WTC11 (cell line): ENCODE results near the gene SAMMSON. TPM values are rescaled to one million over a fixed set of nuclear protein-coding genes. Genes with fewer than 3 reads are reported as not detected.

ENCODE experiments used
- ATAC-seq: fragments of 200-7000 bp; cut with Tn5 transposase; 2 replicates; pipeline ENCODE4 v1.10.0; 2021; ENCODE audit warnings: mild to moderate bottlenecking, moderate library complexity
- CTCF ChIA-PET: fragments of 300-600 bp; sonication (Branson Sonifier 250); formaldehyde crosslinking; loops from one replicate; lab custom pipeline; 2021; ENCODE audit warnings: antibody characterized with exemption; lab: Charles Lee
- POLR2A ChIA-PET: fragments of 350-600 bp; sonication (Branson Sonifier 250); formaldehyde crosslinking; loops from one replicate; lab custom pipeline; 2021; ENCODE audit warnings: antibody characterized with exemption; lab: Charles Lee
- DNase-seq: peaks from one replicate; pipeline ENCODE4 v3.0.0; 2021; ENCODE audit warnings: low spot score
- H3K27ac Mint-ChIP-seq: 2 replicates; pipeline ENCODE4 v1.8.0; 2021; ENCODE audit warnings: mixed read lengths
- H3K27me3 Mint-ChIP-seq: 2 replicates; pipeline ENCODE4 v1.8.0; 2021; ENCODE audit warnings: low read depth, mild to moderate bottlenecking, moderate library complexity, mixed read lengths
- H3K36me3 Mint-ChIP-seq: 2 replicates; pipeline ENCODE4 v1.8.0; 2021; ENCODE audit warnings: mixed read lengths
- H3K4me1 Mint-ChIP-seq: 2 replicates; pipeline ENCODE4 v1.8.0; 2022; ENCODE audit warnings: mixed read lengths
- H3K4me3 Mint-ChIP-seq: 2 replicates; pipeline ENCODE4 v1.8.0; 2021; ENCODE audit warnings: mild to moderate bottlenecking, moderate library complexity, mixed read lengths
- H3K9me3 Mint-ChIP-seq: 2 replicates; pipeline ENCODE4 v1.8.0; 2021; ENCODE audit warnings: mixed read lengths
- AR ChIP-seq: fragments of 250-450 bp; sonication (Bioruptor Pico); IDR thresholded peaks from 2 replicates; pipeline ENCODE4 v1.9.0; 2021; ENCODE audit warnings: mild to moderate bottlenecking
- ATF1 ChIP-seq: sonication (generic); formaldehyde crosslinking; IDR thresholded peaks from 2 replicates; pipeline ENCODE4 v1.8.1; 2023; ENCODE audit warnings: mild to moderate bottlenecking, moderate library complexity, missing genetic modification reagents
- CBFB ChIP-seq: sonication (generic); formaldehyde crosslinking; IDR thresholded peaks from 2 replicates; pipeline ENCODE4 v1.8.1; 2022; ENCODE audit warnings: mild to moderate bottlenecking, low read depth, missing genetic modification reagents
- ESRRA ChIP-seq: sonication (generic); formaldehyde crosslinking; IDR thresholded peaks from 2 replicates; pipeline ENCODE4 v1.8.1; 2022; ENCODE audit warnings: mild to moderate bottlenecking, missing genetic modification reagents, borderline replicate concordance
- FOXJ3 ChIP-seq: sonication (generic); formaldehyde crosslinking; IDR thresholded peaks from 2 replicates; pipeline ENCODE4 v1.9.0; 2021; ENCODE audit warnings: missing genetic modification reagents, mild to moderate bottlenecking, borderline replicate concordance
- FOXK1 ChIP-seq: sonication (generic); formaldehyde crosslinking; IDR thresholded peaks from 2 replicates; pipeline ENCODE4 v1.8.0; 2022; ENCODE audit warnings: mild to moderate bottlenecking, moderate library complexity, missing genetic modification reagents
- FOXP1 ChIP-seq: sonication (generic); formaldehyde crosslinking; IDR thresholded peaks from 2 replicates; pipeline ENCODE4 v1.8.0; 2022; ENCODE audit warnings: missing genetic modification reagents, mild to moderate bottlenecking, moderate library complexity, borderline replicate concordance
- MYBL2 ChIP-seq: sonication (generic); formaldehyde crosslinking; IDR thresholded peaks from 2 replicates; pipeline ENCODE4 v1.8.1; 2023; ENCODE audit warnings: mild to moderate bottlenecking, moderate library complexity, missing genetic modification reagents
- NR1H2 ChIP-seq: sonication (generic); formaldehyde crosslinking; IDR thresholded peaks from 2 replicates; pipeline ENCODE4 v1.9.0; 2021; ENCODE audit warnings: mild to moderate bottlenecking, moderate library complexity, missing genetic modification reagents
- NR3C1 ChIP-seq: sonication (generic); formaldehyde crosslinking; conservative IDR thresholded peaks from 2 replicates; pipeline ENCODE4 v1.8.1; 2023; ENCODE audit warnings: low read depth, mild to moderate bottlenecking, missing genetic modification reagents
- PRRX2 ChIP-seq: fragments of 250-450 bp; sonication (Bioruptor Pico); IDR thresholded peaks from 2 replicates; pipeline ENCODE4 v1.8.0; 2021; ENCODE audit warnings: mild to moderate bottlenecking
- SMAD3 ChIP-seq: sonication (generic); formaldehyde crosslinking; IDR thresholded peaks from 2 replicates; pipeline ENCODE4 v1.8.0; 2022; ENCODE audit warnings: missing genetic modification reagents, mild to moderate bottlenecking, borderline replicate concordance
- SMAD4 ChIP-seq: sonication (generic); formaldehyde crosslinking; IDR thresholded peaks from 2 replicates; pipeline ENCODE4 v1.8.0; 2022; ENCODE audit warnings: mild to moderate bottlenecking, missing genetic modification reagents
- TP53 ChIP-seq: sonication (generic); formaldehyde crosslinking; IDR thresholded peaks from 2 replicates; pipeline ENCODE4 v1.8.1; 2023; ENCODE audit warnings: mild to moderate bottlenecking, missing genetic modification reagents
- ZBTB21 ChIP-seq: sonication (generic); formaldehyde crosslinking; IDR thresholded peaks from 2 replicates; pipeline ENCODE4 v1.8.1; 2023; ENCODE audit warnings: mild to moderate bottlenecking, missing genetic modification reagents, borderline replicate concordance
- ZNF671 ChIP-seq: fragments of 250-450 bp; sonication (Bioruptor Pico); IDR thresholded peaks from 2 replicates; pipeline ENCODE4 v1.8.0; 2021; ENCODE audit warnings: mild to moderate bottlenecking
- total RNA-seq: library from RNA; stranded (reverse); gene quantifications from 3 replicates; pipeline ENCODE4 v1.2.3, GENCODE V29; 2021
- TF ChIP-seq, protein P1 (sequence below): sonication (generic); formaldehyde crosslinking; IDR thresholded peaks from 2 replicates; pipeline ENCODE4 v1.8.0; 2022; ENCODE audit warnings: mild to moderate bottlenecking, missing genetic modification reagents
- TF ChIP-seq, protein P2 (sequence below): fragments of 250-450 bp; sonication (Bioruptor Pico); IDR thresholded peaks from 2 replicates; pipeline ENCODE4 v1.9.0; 2021; ENCODE audit warnings: mild to moderate bottlenecking, borderline replicate concordance
- TF ChIP-seq, protein P3 (sequence below): sonication (generic); formaldehyde crosslinking; IDR thresholded peaks from 2 replicates; pipeline ENCODE4 v1.8.0; 2023; ENCODE audit warnings: missing genetic modification reagents
- TF ChIP-seq, protein P4 (sequence below): sonication (generic); formaldehyde crosslinking; IDR thresholded peaks from 2 replicates; pipeline ENCODE4 v1.8.0; 2023; ENCODE audit warnings: mild to moderate bottlenecking, missing genetic modification reagents

Gene SAMMSON
- total RNA-seq, 1 experiment from 2014 or later, result 0.13 TPM

DNA sequence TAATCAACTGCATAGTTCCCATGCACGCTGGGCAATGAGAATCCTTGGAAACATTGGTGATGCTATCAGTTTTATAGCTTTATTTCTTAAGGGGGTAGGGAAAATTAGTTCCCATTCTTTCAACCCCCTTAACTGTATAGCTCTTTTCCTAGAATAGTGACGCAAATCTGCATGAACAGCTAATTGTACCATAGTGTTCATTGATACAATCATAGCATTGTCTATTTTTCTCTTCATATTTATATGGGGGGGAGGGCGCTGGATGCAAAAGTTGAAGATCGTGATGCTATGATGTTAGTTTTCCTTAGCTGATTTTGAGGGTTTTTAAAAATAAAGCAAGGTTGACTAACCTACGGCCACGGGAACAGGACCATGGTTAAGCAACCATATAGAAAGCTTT lies 32.4 kb upstream of the SAMMSON start:
- Mint-ChIP-seq H3K27ac (no peak overlapping the region), H3K4me1 (no peaks in the 10 kb centered on the region), H3K27me3 (no peaks in the 10 kb centered on the region), H3K4me3 (no peak overlapping the region), H3K9me3 (no peaks in the 10 kb centered on the region), H3K36me3 (no peaks in the 10 kb centered on the region)
- TF ChIP-seq, protein P1, sequence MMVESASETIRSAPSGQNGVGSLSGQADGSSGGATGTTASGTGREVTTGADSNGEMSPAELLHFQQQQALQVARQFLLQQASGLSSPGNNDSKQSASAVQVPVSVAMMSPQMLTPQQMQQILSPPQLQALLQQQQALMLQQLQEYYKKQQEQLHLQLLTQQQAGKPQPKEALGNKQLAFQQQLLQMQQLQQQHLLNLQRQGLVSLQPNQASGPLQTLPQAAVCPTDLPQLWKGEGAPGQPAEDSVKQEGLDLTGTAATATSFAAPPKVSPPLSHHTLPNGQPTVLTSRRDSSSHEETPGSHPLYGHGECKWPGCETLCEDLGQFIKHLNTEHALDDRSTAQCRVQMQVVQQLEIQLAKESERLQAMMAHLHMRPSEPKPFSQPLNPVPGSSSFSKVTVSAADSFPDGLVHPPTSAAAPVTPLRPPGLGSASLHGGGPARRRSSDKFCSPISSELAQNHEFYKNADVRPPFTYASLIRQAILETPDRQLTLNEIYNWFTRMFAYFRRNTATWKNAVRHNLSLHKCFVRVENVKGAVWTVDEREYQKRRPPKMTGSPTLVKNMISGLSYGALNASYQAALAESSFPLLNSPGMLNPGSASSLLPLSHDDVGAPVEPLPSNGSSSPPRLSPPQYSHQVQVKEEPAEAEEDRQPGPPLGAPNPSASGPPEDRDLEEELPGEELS (CRISPR knock-in tag), result no peak
- TF ChIP-seq FOXP1 (CRISPR knock-in tag) (no peak), AR (CRISPR knock-in tag) (no peak)
- no peak for ATAC-seq
- DNase-seq, result no peak
- ChIA-PET CTCF (no interaction called here), POLR2A (no interaction called here)

DNA sequence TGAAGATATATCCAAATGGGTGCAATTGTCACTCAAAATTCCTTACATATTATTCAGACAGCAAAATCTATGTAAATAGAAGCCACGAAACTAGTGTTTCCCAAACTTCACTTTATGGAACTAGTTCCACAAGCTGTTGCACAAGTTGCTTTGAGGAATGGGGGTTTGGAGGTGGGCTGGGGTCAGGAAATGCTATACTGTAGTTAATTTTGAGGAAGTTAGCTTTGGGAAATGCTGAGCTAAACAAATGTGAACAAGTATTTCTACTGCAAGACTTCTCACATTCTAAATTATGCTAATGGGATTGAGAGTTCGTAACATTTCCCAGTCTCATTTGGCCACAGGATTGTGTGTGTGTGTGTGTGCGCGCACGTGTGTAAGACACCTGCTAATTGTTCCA lies 28.7 kb upstream of the SAMMSON start:
- H3K36me3 Mint-ChIP-seq, result no peaks in the 10 kb centered on the region
- DNase-seq, result no peak
- no peak overlapping the region for H3K27ac Mint-ChIP-seq
- TF ChIP-seq, protein P2, sequence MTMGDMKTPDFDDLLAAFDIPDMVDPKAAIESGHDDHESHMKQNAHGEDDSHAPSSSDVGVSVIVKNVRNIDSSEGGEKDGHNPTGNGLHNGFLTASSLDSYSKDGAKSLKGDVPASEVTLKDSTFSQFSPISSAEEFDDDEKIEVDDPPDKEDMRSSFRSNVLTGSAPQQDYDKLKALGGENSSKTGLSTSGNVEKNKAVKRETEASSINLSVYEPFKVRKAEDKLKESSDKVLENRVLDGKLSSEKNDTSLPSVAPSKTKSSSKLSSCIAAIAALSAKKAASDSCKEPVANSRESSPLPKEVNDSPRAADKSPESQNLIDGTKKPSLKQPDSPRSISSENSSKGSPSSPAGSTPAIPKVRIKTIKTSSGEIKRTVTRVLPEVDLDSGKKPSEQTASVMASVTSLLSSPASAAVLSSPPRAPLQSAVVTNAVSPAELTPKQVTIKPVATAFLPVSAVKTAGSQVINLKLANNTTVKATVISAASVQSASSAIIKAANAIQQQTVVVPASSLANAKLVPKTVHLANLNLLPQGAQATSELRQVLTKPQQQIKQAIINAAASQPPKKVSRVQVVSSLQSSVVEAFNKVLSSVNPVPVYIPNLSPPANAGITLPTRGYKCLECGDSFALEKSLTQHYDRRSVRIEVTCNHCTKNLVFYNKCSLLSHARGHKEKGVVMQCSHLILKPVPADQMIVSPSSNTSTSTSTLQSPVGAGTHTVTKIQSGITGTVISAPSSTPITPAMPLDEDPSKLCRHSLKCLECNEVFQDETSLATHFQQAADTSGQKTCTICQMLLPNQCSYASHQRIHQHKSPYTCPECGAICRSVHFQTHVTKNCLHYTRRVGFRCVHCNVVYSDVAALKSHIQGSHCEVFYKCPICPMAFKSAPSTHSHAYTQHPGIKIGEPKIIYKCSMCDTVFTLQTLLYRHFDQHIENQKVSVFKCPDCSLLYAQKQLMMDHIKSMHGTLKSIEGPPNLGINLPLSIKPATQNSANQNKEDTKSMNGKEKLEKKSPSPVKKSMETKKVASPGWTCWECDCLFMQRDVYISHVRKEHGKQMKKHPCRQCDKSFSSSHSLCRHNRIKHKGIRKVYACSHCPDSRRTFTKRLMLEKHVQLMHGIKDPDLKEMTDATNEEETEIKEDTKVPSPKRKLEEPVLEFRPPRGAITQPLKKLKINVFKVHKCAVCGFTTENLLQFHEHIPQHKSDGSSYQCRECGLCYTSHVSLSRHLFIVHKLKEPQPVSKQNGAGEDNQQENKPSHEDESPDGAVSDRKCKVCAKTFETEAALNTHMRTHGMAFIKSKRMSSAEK (CRISPR knock-in tag), result no peak
- TF ChIP-seq SMAD4 (CRISPR knock-in tag) (no peak), ZBTB21 (CRISPR knock-in tag) (no peak), ATF1 (no peak), FOXJ3 (CRISPR knock-in tag) (no peak), FOXK1 (no peak), SMAD3 (no peak), AR (CRISPR knock-in tag) (no peak), NR1H2 (no peak), TP53 (no peak), ZNF671 (CRISPR knock-in tag) (no peak), NR3C1 (CRISPR knock-in tag) (no peak), ESRRA (CRISPR knock-in tag) (no peak), PRRX2 (no peak), CBFB (CRISPR knock-in tag) (no peak), MYBL2 (CRISPR knock-in tag) (no peak)
- TF ChIP-seq, protein P3, sequence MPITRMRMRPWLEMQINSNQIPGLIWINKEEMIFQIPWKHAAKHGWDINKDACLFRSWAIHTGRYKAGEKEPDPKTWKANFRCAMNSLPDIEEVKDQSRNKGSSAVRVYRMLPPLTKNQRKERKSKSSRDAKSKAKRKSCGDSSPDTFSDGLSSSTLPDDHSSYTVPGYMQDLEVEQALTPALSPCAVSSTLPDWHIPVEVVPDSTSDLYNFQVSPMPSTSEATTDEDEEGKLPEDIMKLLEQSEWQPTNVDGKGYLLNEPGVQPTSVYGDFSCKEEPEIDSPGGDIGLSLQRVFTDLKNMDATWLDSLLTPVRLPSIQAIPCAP (CRISPR knock-in tag), result no peak
- TF ChIP-seq, protein P4, sequence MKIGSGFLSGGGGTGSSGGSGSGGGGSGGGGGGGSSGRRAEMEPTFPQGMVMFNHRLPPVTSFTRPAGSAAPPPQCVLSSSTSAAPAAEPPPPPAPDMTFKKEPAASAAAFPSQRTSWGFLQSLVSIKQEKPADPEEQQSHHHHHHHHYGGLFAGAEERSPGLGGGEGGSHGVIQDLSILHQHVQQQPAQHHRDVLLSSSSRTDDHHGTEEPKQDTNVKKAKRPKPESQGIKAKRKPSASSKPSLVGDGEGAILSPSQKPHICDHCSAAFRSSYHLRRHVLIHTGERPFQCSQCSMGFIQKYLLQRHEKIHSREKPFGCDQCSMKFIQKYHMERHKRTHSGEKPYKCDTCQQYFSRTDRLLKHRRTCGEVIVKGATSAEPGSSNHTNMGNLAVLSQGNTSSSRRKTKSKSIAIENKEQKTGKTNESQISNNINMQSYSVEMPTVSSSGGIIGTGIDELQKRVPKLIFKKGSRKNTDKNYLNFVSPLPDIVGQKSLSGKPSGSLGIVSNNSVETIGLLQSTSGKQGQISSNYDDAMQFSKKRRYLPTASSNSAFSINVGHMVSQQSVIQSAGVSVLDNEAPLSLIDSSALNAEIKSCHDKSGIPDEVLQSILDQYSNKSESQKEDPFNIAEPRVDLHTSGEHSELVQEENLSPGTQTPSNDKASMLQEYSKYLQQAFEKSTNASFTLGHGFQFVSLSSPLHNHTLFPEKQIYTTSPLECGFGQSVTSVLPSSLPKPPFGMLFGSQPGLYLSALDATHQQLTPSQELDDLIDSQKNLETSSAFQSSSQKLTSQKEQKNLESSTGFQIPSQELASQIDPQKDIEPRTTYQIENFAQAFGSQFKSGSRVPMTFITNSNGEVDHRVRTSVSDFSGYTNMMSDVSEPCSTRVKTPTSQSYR (CRISPR knock-in tag), result no peak
- TF ChIP-seq, all 79 proteins: peak for 0
- H3K9me3 Mint-ChIP-seq, result no peaks in the 10 kb centered on the region
- H3K4me3 Mint-ChIP-seq, result no peak overlapping the region
- H3K27me3 Mint-ChIP-seq, result no peaks in the 10 kb centered on the region; the same call in 1 of the 2 replicates
- CTCF ChIA-PET, result no interaction called here
- ATAC-seq, result no peak
- POLR2A ChIA-PET, result no interaction called here
- no peaks in the 10 kb centered on the region for H3K4me1 Mint-ChIP-seq
